Neural cell (in vitro differentiated cells): ENCODE measurements around the gene VAV2. TPM values are rescaled to one million over a fixed set of nuclear protein-coding genes. Genes with fewer than 3 reads are reported as not detected.

Experiments
- H2AFZ ChIP-seq: fragments of 200-600, 300-800 bp; sonication (generic), shearing (Covaris generic); 2 replicates; pipeline ENCODE4 v1.6.0; 2014; ENCODE audit warnings: low read depth, mild to moderate bottlenecking, antibody characterized with exemption, low read length, moderate library complexity
- H3F3A ChIP-seq: fragments of 200-600 bp; shearing (Covaris generic); 2 replicates; pipeline ENCODE4 v1.6.1; 2016; ENCODE audit warnings: mild to moderate bottlenecking, moderate library complexity, mixed read lengths, antibody characterized with exemption, low read length; ENCODE audit not compliant: insufficient read depth, poor library complexity, severe bottlenecking
- H3K27ac ChIP-seq: fragments of 200-600, 300-800 bp; sonication (generic), shearing (Covaris generic); 2 replicates; pipeline ENCODE4 v1.5.1; 2014; ENCODE audit warnings: mild to moderate bottlenecking, low read length, moderate library complexity
- H3K27me3 ChIP-seq: fragments of 300-800, 200-600 bp; sonication (generic), shearing (Covaris generic); 2 replicates; pipeline ENCODE4 v1.6.0; 2014; ENCODE audit warnings: mild to moderate bottlenecking, low read depth, low read length, moderate library complexity; ENCODE audit not compliant: insufficient read depth
- H3K36me3 ChIP-seq: fragments of 300-800, 200-600 bp; sonication (generic), shearing (Covaris generic); 2 replicates; pipeline ENCODE4 v1.5.1; 2014; ENCODE audit warnings: mild to moderate bottlenecking, antibody characterized with exemption, low read length, moderate library complexity; ENCODE audit not compliant: insufficient read depth
- H3K4me2 ChIP-seq: fragments of 300-800, 200-600 bp; sonication (generic), shearing (Covaris generic); 2 replicates; pipeline ENCODE4 v1.6.0; 2014; ENCODE audit warnings: mild to moderate bottlenecking, low read length
- H3K4me3 ChIP-seq: fragments of 300-800, 200-600 bp; sonication (generic), shearing (Covaris generic); 2 replicates; pipeline ENCODE4 v1.5.1; 2014; ENCODE audit warnings: mild to moderate bottlenecking, low read length, moderate library complexity
- H3K79me2 ChIP-seq: fragments of 200-600 bp; shearing (Covaris generic); replicated peaks from 2 replicates; pipeline ENCODE4 v1.6.0; 2014; ENCODE audit warnings: mild to moderate bottlenecking, low read length, moderate library complexity; ENCODE audit not compliant: insufficient read depth
- H3K9ac ChIP-seq: fragments of 300-800, 200-600 bp; sonication (generic), shearing (Covaris generic); 2 replicates; pipeline ENCODE4 v1.6.1; 2016; ENCODE audit warnings: mild to moderate bottlenecking, low read length, mixed read lengths
- H3K9me2 ChIP-seq: fragments of 200-600 bp; shearing (Covaris generic); 2 replicates; pipeline ENCODE4 v1.6.1; 2016; ENCODE audit warnings: mild to moderate bottlenecking, low read length, mixed read lengths; ENCODE audit not compliant: insufficient read depth
- H3K9me3 ChIP-seq: fragments of 200-600, 300-800 bp; sonication (generic), shearing (Covaris generic); 2 replicates; pipeline ENCODE4 v1.6.1; 2016; ENCODE audit warnings: mild to moderate bottlenecking, mixed run types, low read length, moderate library complexity, mixed read lengths
- H4K20me1 ChIP-seq: fragments of 200-600 bp; shearing (Covaris generic); 2 replicates; pipeline ENCODE4 v1.6.1; 2016; ENCODE audit warnings: mild to moderate bottlenecking, mixed run types; ENCODE audit not compliant: insufficient read depth
- CTCF ChIP-seq: fragments of 450-650 bp; IDR thresholded peaks from 2 replicates; pipeline ENCODE4 v1.5.1; 2014; ENCODE audit warnings: antibody characterized with exemption, mild to moderate bottlenecking, moderate library complexity; ENCODE audit not compliant: poor library complexity, severe bottlenecking
- EP300 ChIP-seq: fragments of 450-650 bp; conservative IDR thresholded peaks from 2 replicates; pipeline ENCODE4 v1.6.1; 2014; ENCODE audit warnings: antibody characterized with exemption, mild to moderate bottlenecking, moderate library complexity; ENCODE audit not compliant: poor library complexity, severe bottlenecking
- EZH2 ChIP-seq: fragments of 200-600, 300-800 bp; shearing (Covaris generic), sonication (generic); IDR thresholded peaks from 2 replicates; pipeline ENCODE4 v1.6.1; 2014; ENCODE audit warnings: antibody characterized with exemption, low read length, borderline replicate concordance, mild to moderate bottlenecking; ENCODE audit not compliant: insufficient read depth, poor library complexity, severe bottlenecking
- MXI1 ChIP-seq: fragments of 450-650 bp; conservative IDR thresholded peaks from 2 replicates; pipeline ENCODE4 v1.6.1; 2014; ENCODE audit warnings: antibody characterized with exemption, mild to moderate bottlenecking; ENCODE audit not compliant: poor library complexity, severe bottlenecking
- POLR2AphosphoS5 ChIP-seq: IDR thresholded peaks from 2 replicates; pipeline ENCODE4 v1.6.1; 2012
- RAD21 ChIP-seq: fragments of 450-650 bp; conservative IDR thresholded peaks from 2 replicates; pipeline ENCODE4 v1.6.1; 2014; ENCODE audit warnings: antibody characterized with exemption, mild to moderate bottlenecking, moderate library complexity
- REST ChIP-seq: IDR thresholded peaks from 2 replicates; pipeline ENCODE4 v1.6.1; 2012; ENCODE audit warnings: borderline replicate concordance
- SMC3 ChIP-seq: fragments of 450-650 bp; conservative IDR thresholded peaks from 2 replicates; pipeline ENCODE4 v1.6.1; 2014; ENCODE audit warnings: antibody characterized with exemption, mild to moderate bottlenecking, moderate library complexity; ENCODE audit not compliant: poor library complexity
- TAF1 ChIP-seq: IDR thresholded peaks from 2 replicates; pipeline ENCODE4 v1.6.1; 2012; ENCODE audit warnings: low read depth
- polyA plus RNA-seq: library from polyadenylated mRNA; depleted of rRNA; stranded (reverse); fragments of >200 nt; gene quantifications from 2 replicates; pipeline ENCODE4 v1.2.3, GENCODE V29; 2014

The VAV2 gene
- polyA plus RNA-seq, 1 donor from 2014 or later: 35.2 TPM

GRCh38 chr9:133933426-133934026, 58.6 kb downstream of the VAV2 start:
- H2AFZ ChIP-seq: no peak overlapping the region
- no peaks in the 10 kb centered on the region for H3K79me2 ChIP-seq
- no peak overlapping the region for H3K4me3 ChIP-seq
- no peaks in the 10 kb centered on the region for H4K20me1 ChIP-seq
- no peak overlapping the region for H3K9ac ChIP-seq
- TF ChIP-seq POLR2AphosphoS5 (no peak), EZH2 (no peak), EP300 (no peak), SMC3 (no peak), TAF1 (no peak)
- no peaks in the 10 kb centered on the region for H3K27me3 ChIP-seq
- H3K9me3 ChIP-seq: no peaks in the 10 kb centered on the region
- no peak overlapping the region for H3K27ac ChIP-seq
- H3K36me3 ChIP-seq: no peaks in the 10 kb centered on the region
- H3K4me2 ChIP-seq: no peak overlapping the region
- no peaks in the 10 kb centered on the region for H3F3A ChIP-seq
- H3K9me2 ChIP-seq: no peaks in the 10 kb centered on the region

- H3K27ac ChIP-seq: no peak overlapping the region
- no peak overlapping the region for H3K9ac ChIP-seq
- H3K4me2 ChIP-seq: no peak overlapping the region
- no peaks in the 10 kb centered on the region for H3K36me3 ChIP-seq
- TF ChIP-seq EP300 (no peak), TAF1 (no peak), REST (no peak), POLR2AphosphoS5 (no peak), EZH2 (no peak), RAD21 (no peak), CTCF (no peak), MXI1 (no peak), SMC3 (no peak)
- H3F3A ChIP-seq: no peaks in the 10 kb centered on the region
- no peak overlapping the region for H3K4me3 ChIP-seq
- H3K27me3 ChIP-seq: no peaks in the 10 kb centered on the region
- no peaks in the 10 kb centered on the region for H4K20me1 ChIP-seq
- no peaks in the 10 kb centered on the region for H3K9me2 ChIP-seq
- no peaks in the 10 kb centered on the region for H3K9me3 ChIP-seq
- H3K79me2 ChIP-seq: no peaks in the 10 kb centered on the region
- no peak overlapping the region for H2AFZ ChIP-seq
These were observed 59.5 kb downstream of the VAV2 start for GRCh38 chr9:133932633-133933032.
